Measurements from ENCODE around the gene PRLR.

- no peak for TF ChIP-seq CTCF (IDR thresholded peaks at IDR 0.05; ENCODE audit: insufficient read depth, low read depth, low read length)
- TF ChIP-seq EZH2 (IDR thresholded peaks at IDR 0.05; ENCODE audit: insufficient read depth, low read length) = no peak
Observed at GRCh38 chr5:35146406-35146805, 83.9 kb downstream of the PRLR start.

Measured in astrocyte (in vitro differentiated cells and primary cell).